ENCODE results near the gene MCTP1. TPM values are rescaled to one million over a fixed set of nuclear protein-coding genes. Genes with fewer than 3 reads are reported as not detected.

MCTP1 gene
- polyA plus RNA-seq, 1 donor from 2014 or later: 1.9 TPM

- no peak overlapping the region for H3K27ac ChIP-seq (ENCODE audit: low read length)
- no peaks in the 10 kb centered on the region for H3K9me2 ChIP-seq (ENCODE audit: insufficient read depth, low read length)
- no peaks in the 10 kb centered on the region for H3K36me3 ChIP-seq (ENCODE audit: insufficient read depth, low read length)
- H3K4me3 ChIP-seq (ENCODE audit: low read length): no peak overlapping the region
- no peaks in the 10 kb centered on the region for H3K27me3 ChIP-seq (ENCODE audit: insufficient read depth, low read depth, low read length)
- no peaks in the 10 kb centered on the region for H4K20me1 ChIP-seq (ENCODE audit: insufficient read depth)
- H3K79me2 ChIP-seq (replicated peaks; ENCODE audit: insufficient read depth, low read length): no peaks in the 10 kb centered on the region
- no peaks in the 10 kb centered on the region for H3K9me3 ChIP-seq (ENCODE audit: low read length)
- TF ChIP-seq SMC3 (conservative IDR thresholded peaks at IDR 0.05; ENCODE audit: poor library complexity) (no peak), EZH2 (IDR thresholded peaks at IDR 0.05; ENCODE audit: borderline replicate concordance, insufficient read depth, low read length, poor library complexity, severe bottlenecking) (no peak), REST (IDR thresholded peaks at IDR 0.05; ENCODE audit: borderline replicate concordance) (no peak)
- H2AFZ ChIP-seq (ENCODE audit: low read depth, low read length): no peak overlapping the region
- no peak overlapping the region for H3K9ac ChIP-seq (ENCODE audit: low read length)
- H3F3A ChIP-seq (ENCODE audit: insufficient read depth, low read length, poor library complexity, severe bottlenecking): no peaks in the 10 kb centered on the region
- no peak overlapping the region for H3K4me2 ChIP-seq (ENCODE audit: low read length)
Observed at GRCh38 chr5:95222836-95223235, 62.1 kb downstream of the MCTP1 start.

DNA sequence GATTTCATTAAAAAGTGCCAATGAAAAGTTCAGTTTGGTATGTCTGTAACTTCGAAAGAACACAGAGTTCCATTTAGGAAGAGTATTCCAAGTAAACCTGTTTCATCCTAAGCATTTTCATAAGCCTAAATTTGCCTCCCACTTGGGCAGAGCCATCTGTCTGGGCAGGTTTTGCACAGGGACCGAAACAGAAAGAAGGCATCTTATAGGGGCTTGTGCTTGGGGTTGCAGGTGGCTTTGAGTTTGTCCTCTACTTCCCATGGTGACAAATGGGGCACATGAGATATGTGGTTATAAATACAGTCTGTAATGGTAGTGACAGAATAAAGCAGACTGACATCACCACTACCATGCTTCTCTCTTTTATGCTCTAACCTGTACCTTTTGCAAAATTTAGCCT lies 63.7 kb downstream of the MCTP1 start:
- H3K4me2 ChIP-seq (ENCODE audit: low read length): no peak overlapping the region
- H2AFZ ChIP-seq (ENCODE audit: low read depth, low read length): no peak overlapping the region
- no peaks in the 10 kb centered on the region for H4K20me1 ChIP-seq (ENCODE audit: insufficient read depth)
- no peak overlapping the region for H3K27ac ChIP-seq (ENCODE audit: low read length)
- no peaks in the 10 kb centered on the region for H3K36me3 ChIP-seq (ENCODE audit: insufficient read depth, low read length)
- H3K9me3 ChIP-seq (ENCODE audit: low read length): no peaks in the 10 kb centered on the region
- H3K27me3 ChIP-seq (ENCODE audit: insufficient read depth, low read depth, low read length): no peaks in the 10 kb centered on the region
- H3K9ac ChIP-seq (ENCODE audit: low read length): no peak overlapping the region
- TF ChIP-seq REST (IDR thresholded peaks at IDR 0.05; ENCODE audit: borderline replicate concordance) (no peak), MXI1 (conservative IDR thresholded peaks at IDR 0.05; ENCODE audit: poor library complexity, severe bottlenecking) (no peak), EP300 (conservative IDR thresholded peaks at IDR 0.05; ENCODE audit: poor library complexity, severe bottlenecking) (no peak)
- H3F3A ChIP-seq (ENCODE audit: insufficient read depth, low read length, poor library complexity, severe bottlenecking): peaks cover 3% of the 10 kb centered on the region
- no peak overlapping the region for H3K4me3 ChIP-seq (ENCODE audit: low read length)
- no peaks in the 10 kb centered on the region for H3K9me2 ChIP-seq (ENCODE audit: insufficient read depth, low read length)
- no peaks in the 10 kb centered on the region for H3K79me2 ChIP-seq (replicated peaks; ENCODE audit: insufficient read depth, low read length)

GRCh38 chr5:95220381-95220780 lies 64.5 kb downstream of the MCTP1 start:
- TF ChIP-seq EP300 (conservative IDR thresholded peaks at IDR 0.05; ENCODE audit: poor library complexity, severe bottlenecking) (no peak), TAF1 (IDR thresholded peaks at IDR 0.05; ENCODE audit: low read depth) (no peak), EZH2 (IDR thresholded peaks at IDR 0.05; ENCODE audit: borderline replicate concordance, insufficient read depth, low read length, poor library complexity, severe bottlenecking) (no peak), REST (IDR thresholded peaks at IDR 0.05; ENCODE audit: borderline replicate concordance) (no peak), POLR2AphosphoS5 (IDR thresholded peaks at IDR 0.05) (no peak), SMC3 (conservative IDR thresholded peaks at IDR 0.05; ENCODE audit: poor library complexity) (no peak), MXI1 (conservative IDR thresholded peaks at IDR 0.05; ENCODE audit: poor library complexity, severe bottlenecking) (no peak)
- TF ChIP-seq, protein P1, sequence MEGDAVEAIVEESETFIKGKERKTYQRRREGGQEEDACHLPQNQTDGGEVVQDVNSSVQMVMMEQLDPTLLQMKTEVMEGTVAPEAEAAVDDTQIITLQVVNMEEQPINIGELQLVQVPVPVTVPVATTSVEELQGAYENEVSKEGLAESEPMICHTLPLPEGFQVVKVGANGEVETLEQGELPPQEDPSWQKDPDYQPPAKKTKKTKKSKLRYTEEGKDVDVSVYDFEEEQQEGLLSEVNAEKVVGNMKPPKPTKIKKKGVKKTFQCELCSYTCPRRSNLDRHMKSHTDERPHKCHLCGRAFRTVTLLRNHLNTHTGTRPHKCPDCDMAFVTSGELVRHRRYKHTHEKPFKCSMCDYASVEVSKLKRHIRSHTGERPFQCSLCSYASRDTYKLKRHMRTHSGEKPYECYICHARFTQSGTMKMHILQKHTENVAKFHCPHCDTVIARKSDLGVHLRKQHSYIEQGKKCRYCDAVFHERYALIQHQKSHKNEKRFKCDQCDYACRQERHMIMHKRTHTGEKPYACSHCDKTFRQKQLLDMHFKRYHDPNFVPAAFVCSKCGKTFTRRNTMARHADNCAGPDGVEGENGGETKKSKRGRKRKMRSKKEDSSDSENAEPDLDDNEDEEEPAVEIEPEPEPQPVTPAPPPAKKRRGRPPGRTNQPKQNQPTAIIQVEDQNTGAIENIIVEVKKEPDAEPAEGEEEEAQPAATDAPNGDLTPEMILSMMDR (IDR thresholded peaks at IDR 0.05; ENCODE audit: poor library complexity, severe bottlenecking): no peak
- Histone ChIP-seq H4K20me1 (ENCODE audit: insufficient read depth) (no peaks in the 10 kb centered on the region), H3K4me2 (ENCODE audit: low read length) (no peak overlapping the region), H3K27ac (ENCODE audit: low read length) (no peak overlapping the region), H3K9ac (ENCODE audit: low read length) (no peak overlapping the region), H3K79me2 (replicated peaks; ENCODE audit: insufficient read depth, low read length) (no peaks in the 10 kb centered on the region), H3K36me3 (ENCODE audit: insufficient read depth, low read length) (no peaks in the 10 kb centered on the region), H3F3A (ENCODE audit: insufficient read depth, low read length, poor library complexity, severe bottlenecking) (peaks cover 3% of the 10 kb centered on the region), H3K4me3 (ENCODE audit: low read length) (no peak overlapping the region), H2AFZ (ENCODE audit: low read depth, low read length) (no peak overlapping the region), H3K9me2 (ENCODE audit: insufficient read depth, low read length) (no peaks in the 10 kb centered on the region), H3K9me3 (ENCODE audit: low read length) (no peaks in the 10 kb centered on the region), H3K27me3 (ENCODE audit: insufficient read depth, low read depth, low read length) (no peaks in the 10 kb centered on the region)

Measured in neural cell (in vitro differentiated cells).